MM.1S (cell line): ENCODE results near the gene GALR3.
"Not testable (repeated sequence)": the region's sequence is repeated elsewhere in the genome, so short reads cannot be mapped to it uniquely, and the experiment has no call there.

Experiments
- DNase-seq: peaks from one replicate; pipeline ENCODE4 v3.0.0-alpha.2; 2015
- H2AFZ ChIP-seq: fragments of 300-600 bp; sonication (generic); 2 replicates; pipeline ENCODE4 v1.6.0; 2016; ENCODE audit warnings: antibody characterized with exemption, low read length
- H3F3A ChIP-seq: fragments of 300-600 bp; sonication (generic); 2 replicates; pipeline ENCODE4 v1.6.1; 2016; ENCODE audit warnings: mild to moderate bottlenecking, antibody characterized with exemption, low read length, moderate library complexity, mixed read lengths; ENCODE audit not compliant: insufficient read depth
- H3K27ac ChIP-seq: fragments of 300-600 bp; sonication (generic); 2 replicates; pipeline ENCODE4 v1.5.1; 2016; ENCODE audit warnings: mild to moderate bottlenecking, low read length
- H3K27me3 ChIP-seq: fragments of 300-600 bp; sonication (generic); replicated peaks from 2 replicates; pipeline ENCODE4 v1.6.0; 2016; ENCODE audit warnings: low read length; ENCODE audit not compliant: insufficient read depth
- H3K36me3 ChIP-seq: fragments of 300-600 bp; sonication (generic); replicated peaks from 2 replicates; pipeline ENCODE4 v1.6.1; 2016; ENCODE audit warnings: mild to moderate bottlenecking, low read length, mixed read lengths; ENCODE audit not compliant: insufficient read depth
- H3K4me1 ChIP-seq: fragments of 300-600 bp; sonication (generic); 2 replicates; pipeline ENCODE4 v1.6.1; 2016; ENCODE audit warnings: low read length, mixed read lengths
- H3K4me2 ChIP-seq: fragments of 300-600 bp; sonication (generic); 2 replicates; pipeline ENCODE4 v1.6.0; 2016; ENCODE audit warnings: low read depth, low read length
- H3K4me3 ChIP-seq: fragments of 300-600 bp; sonication (generic); 2 replicates; pipeline ENCODE4 v1.5.1; 2016; ENCODE audit warnings: low read length, mixed read lengths
- H3K79me2 ChIP-seq: fragments of 300-600 bp; sonication (generic); 2 replicates; pipeline ENCODE4 v1.6.1; 2016; ENCODE audit warnings: mixed run types, low read length, mixed read lengths
- H3K9ac ChIP-seq: fragments of 300-600 bp; sonication (generic); 2 replicates; pipeline ENCODE4 v1.6.1; 2016; ENCODE audit warnings: low read length, mixed read lengths
- H3K9me2 ChIP-seq: fragments of 300-600 bp; sonication (generic); replicated peaks from 2 replicates; pipeline ENCODE4 v1.6.1; 2016; ENCODE audit warnings: mild to moderate bottlenecking, low read length, mixed read lengths; ENCODE audit not compliant: insufficient read depth
- H3K9me3 ChIP-seq: fragments of 300-600 bp; sonication (generic); replicated peaks from 2 replicates; pipeline ENCODE4 v1.6.1; 2016; ENCODE audit warnings: mild to moderate bottlenecking, low read length, mixed read lengths; ENCODE audit not compliant: insufficient read depth
- H4K20me1 ChIP-seq: fragments of 300-600 bp; sonication (generic); 2 replicates; pipeline ENCODE4 v1.6.1; 2016; ENCODE audit warnings: mild to moderate bottlenecking, low read length, moderate library complexity, mixed read lengths; ENCODE audit not compliant: insufficient read depth
- EZH2 ChIP-seq: fragments of 300-600 bp; sonication (generic); optimal IDR thresholded peaks from 2 replicates; pipeline ENCODE3; 2017; ENCODE audit warnings: low read depth, mild to moderate bottlenecking, antibody characterized with exemption, low read length, mixed read lengths
- EZH2phosphoT487 ChIP-seq: fragments of 300-600 bp; sonication (generic); IDR thresholded peaks from 2 replicates; pipeline ENCODE4 v1.6.1; 2018; ENCODE audit warnings: antibody characterized with exemption, low read length
- TF ChIP-seq, protein P1 (sequence below): fragments of 300-600 bp; sonication (generic); IDR thresholded peaks from 2 replicates; pipeline ENCODE4 v1.5.1; 2016; ENCODE audit warnings: antibody characterized with exemption, low read length, mixed read lengths

GALR3 gene

DNA sequence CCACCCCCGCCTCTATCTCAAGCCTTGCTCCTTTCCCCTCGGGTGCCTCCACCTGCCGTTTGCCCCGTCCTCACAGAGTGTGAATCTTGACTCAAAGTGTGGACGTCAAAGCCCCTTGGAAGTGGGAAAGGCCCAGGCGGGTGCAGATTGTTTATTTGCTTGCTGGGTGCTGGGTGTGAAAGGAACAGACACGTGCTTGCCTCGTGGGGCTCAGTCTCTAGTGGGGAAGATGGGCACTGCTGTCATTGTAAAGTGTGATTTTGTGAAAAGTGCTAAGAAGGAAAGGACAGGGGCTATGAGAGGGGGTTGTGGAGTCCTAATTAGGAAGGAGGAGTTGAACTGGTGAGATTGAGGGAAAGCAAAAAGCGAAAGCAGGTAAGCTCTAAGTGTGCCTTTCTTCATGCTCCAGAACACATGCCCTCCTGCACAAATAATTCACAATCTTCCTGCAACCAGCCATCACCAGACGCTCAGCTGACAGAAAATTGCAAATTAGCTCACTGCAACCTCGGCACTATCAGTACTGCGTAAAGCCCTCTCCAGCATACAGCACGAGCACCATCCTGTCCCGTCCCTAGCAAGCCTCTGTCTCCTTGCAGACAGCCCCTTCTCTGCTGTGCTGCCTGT is 25.2 kb upstream of the GALR3 start:
- no peaks in the 10 kb centered on the region for H3K9me3 ChIP-seq
- no peak overlapping the region for H2AFZ ChIP-seq
- no peak overlapping the region; the same call in 1 of the 2 replicates for H3K4me2 ChIP-seq
- no peaks in the 10 kb centered on the region for H3K4me1 ChIP-seq
- H3K27me3 ChIP-seq = peaks cover 23% of the 10 kb centered on the region
- no peak overlapping the region for H3K4me3 ChIP-seq
- no peaks in the 10 kb centered on the region for H3K79me2 ChIP-seq
- H3K27ac ChIP-seq = no peak overlapping the region
- TF ChIP-seq EZH2phosphoT487 (no peak), EZH2 (no peak)
- TF ChIP-seq, protein P1, sequence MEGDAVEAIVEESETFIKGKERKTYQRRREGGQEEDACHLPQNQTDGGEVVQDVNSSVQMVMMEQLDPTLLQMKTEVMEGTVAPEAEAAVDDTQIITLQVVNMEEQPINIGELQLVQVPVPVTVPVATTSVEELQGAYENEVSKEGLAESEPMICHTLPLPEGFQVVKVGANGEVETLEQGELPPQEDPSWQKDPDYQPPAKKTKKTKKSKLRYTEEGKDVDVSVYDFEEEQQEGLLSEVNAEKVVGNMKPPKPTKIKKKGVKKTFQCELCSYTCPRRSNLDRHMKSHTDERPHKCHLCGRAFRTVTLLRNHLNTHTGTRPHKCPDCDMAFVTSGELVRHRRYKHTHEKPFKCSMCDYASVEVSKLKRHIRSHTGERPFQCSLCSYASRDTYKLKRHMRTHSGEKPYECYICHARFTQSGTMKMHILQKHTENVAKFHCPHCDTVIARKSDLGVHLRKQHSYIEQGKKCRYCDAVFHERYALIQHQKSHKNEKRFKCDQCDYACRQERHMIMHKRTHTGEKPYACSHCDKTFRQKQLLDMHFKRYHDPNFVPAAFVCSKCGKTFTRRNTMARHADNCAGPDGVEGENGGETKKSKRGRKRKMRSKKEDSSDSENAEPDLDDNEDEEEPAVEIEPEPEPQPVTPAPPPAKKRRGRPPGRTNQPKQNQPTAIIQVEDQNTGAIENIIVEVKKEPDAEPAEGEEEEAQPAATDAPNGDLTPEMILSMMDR = no peak
- H3K9ac ChIP-seq = no peak overlapping the region
- no peak for DNase-seq
- H3K36me3 ChIP-seq = no peaks in the 10 kb centered on the region
- no peaks in the 10 kb centered on the region for H4K20me1 ChIP-seq
- no peaks in the 10 kb centered on the region for H3F3A ChIP-seq
- H3K9me2 ChIP-seq = no peaks in the 10 kb centered on the region

DNA sequence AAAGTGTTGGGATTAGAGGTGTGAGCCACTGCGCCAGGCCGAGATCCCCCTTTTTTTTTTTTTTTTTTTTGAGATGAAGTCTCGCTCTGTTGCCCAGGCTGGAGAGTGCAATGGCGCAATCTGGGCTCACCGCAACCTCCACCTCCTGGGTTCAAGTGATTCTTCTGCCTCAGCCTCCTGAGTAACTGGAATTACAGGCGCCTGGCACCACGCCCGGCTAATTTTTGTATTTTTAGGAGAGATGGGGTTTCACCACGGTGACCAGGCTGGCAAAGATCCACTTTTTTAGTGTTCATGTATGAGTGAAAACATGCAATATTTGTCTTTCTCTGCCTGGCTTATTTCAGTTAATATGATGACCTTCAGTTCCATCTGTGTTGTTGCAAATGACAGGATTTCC is 23.2 kb upstream of the GALR3 start:
- not testable (repeated sequence) for H4K20me1 ChIP-seq, H3K9ac ChIP-seq, DNase-seq

GRCh38 chr22:37801946-37802309 is 21.3 kb upstream of the GALR3 start:
- H3F3A ChIP-seq = 0 out of 2 replicates have a peak, but pooled peaks cover under 1% of the 10 kb centered on the region
- H3K9me3 ChIP-seq = no peaks in the 10 kb centered on the region
- H3K4me2 ChIP-seq = peak overlapping the region; percentile 56; the same call in 1 of the 2 replicates
- no peak overlapping the region for H2AFZ ChIP-seq
- no peak overlapping the region for H3K9ac ChIP-seq
- no peaks in the 10 kb centered on the region for H3K36me3 ChIP-seq
- no peak for DNase-seq
- TF ChIP-seq EZH2phosphoT487 (no peak), EZH2 (no peak)
- TF ChIP-seq, protein P1 = no peak
- no peaks in the 10 kb centered on the region for H3K4me1 ChIP-seq
- peaks cover 61% of the 10 kb centered on the region for H3K27me3 ChIP-seq
- no peaks in the 10 kb centered on the region for H3K79me2 ChIP-seq
- no peak overlapping the region for H3K27ac ChIP-seq
- H3K4me3 ChIP-seq = peak overlapping the region; percentile 28; the same call in 1 of the 2 replicates
- H4K20me1 ChIP-seq = no peaks in the 10 kb centered on the region
- H3K9me2 ChIP-seq = no peaks in the 10 kb centered on the region

More for the DNA sequence above, 23.2 kb upstream of the GALR3 start:
- H3K9me2 ChIP-seq, H3K4me3 ChIP-seq, H3K4me1 ChIP-seq, H3K79me2 ChIP-seq, H3K4me2 ChIP-seq, H3K27ac ChIP-seq, H3F3A ChIP-seq, H3K36me3 ChIP-seq, H2AFZ ChIP-seq, H3K9me3 ChIP-seq: not testable (repeated sequence)
- H3K27me3 ChIP-seq = peaks cover 41% of the 10 kb centered on the region
